Bone marrow (tissue), 2 donors: Measurements from ENCODE around the gene RAB11A.

Source experiments
- DNase-seq, 2 donors: peaks; one replicate each; lab custom pipeline; 2025; lab: John Stamatoyannopoulos, UW

RAB11A gene

DNA sequence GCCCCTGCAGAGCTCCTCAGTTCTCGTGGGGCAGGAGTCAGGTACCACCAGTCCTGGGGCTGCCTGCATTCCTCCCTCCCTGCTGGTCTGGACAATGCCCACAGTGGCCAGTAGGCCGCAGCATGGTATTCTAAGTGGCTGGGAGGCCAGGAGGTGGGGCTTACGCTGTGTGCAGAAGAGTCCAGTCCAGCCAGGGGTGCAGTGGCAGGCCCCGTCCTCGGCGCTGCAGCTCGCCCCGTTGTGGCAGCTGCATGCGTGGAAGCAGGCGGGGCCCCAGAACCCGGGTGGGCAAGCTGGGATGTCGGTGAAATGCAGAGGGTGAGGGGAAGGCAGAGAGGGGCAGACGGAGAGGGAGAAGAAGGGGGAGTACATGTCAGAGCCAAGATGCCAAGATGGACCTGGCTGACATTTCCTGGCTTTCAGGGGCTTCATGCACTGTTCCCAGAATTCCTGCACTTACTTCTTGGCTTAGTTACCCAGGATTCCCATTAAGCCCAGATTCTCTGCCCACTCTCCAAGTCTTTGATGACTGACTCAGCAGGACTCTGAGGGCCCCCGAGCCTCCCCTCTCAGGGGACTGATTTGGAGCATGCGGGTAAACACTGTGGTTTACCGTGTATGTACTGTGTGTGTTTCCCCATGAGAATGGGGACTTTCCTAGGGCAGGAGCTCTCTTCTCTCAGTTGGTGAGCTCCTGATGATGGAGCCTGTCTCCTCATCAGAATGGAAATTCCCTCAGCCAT, 47.5 kb downstream of the RAB11A start:
- no peak for DNase-seq

DNA sequence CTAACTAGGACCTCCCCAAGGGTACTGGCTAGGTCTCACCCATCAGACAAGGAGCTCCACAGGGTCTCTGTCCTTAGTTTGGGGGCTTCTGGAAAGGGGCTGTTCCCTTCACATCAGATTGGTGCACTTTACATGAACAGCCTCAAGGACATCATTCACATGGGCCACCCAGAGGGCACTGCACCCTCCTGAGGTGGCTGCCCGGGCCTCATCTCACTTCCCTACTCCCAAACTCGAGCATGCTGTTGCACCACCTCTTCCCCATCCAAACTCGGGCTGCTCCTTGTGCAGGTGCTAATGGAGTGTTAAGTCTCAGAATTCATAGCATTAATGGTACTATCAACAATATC, 48.1 kb downstream of the RAB11A start:
- DNase-seq: no peak

GRCh38 chr15:65917936-65918335, 48.6 kb downstream of the RAB11A start:
- no peak for DNase-seq

GRCh38 chr15:65918357-65918920, 49.1 kb downstream of the RAB11A start:
- no peak for DNase-seq

DNA sequence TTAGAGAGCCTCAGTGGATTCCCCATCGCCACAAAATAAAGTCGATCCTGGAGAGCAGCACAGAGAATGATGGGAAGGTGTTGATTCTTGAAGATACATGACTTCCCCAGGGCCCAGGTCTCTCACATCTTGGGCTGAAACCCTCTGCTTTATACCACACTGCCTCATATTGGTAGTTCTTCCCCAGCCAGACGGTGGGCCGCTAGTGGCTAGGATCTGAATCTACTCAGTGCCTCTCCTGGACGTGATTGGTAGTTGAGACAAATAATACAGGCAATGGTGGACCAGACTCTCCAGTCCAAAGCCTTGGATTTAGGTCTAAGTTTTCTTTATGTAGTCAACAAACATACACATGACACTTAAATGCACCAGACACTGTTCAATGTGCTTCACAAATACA, 49.7 kb downstream of the RAB11A start:
- no peak for DNase-seq

DNA sequence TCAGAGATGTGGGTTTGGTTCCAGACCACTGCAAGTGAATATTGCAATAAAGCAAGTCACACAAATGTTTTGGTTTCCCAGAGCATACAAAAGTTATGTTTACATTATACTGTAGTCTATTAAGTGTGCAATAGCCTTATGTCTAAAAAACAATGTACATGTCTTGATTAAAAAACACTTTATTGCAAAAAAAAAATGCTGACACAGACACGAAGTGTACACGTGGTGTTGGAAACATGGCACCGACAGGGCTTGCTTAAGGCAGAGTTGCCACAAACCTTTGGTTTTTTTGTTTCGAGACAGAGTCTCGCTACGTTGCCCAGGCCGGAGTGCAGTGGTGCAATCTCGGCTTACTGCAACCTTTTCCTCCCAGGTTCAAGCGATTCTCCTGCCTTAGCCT, 50.1 kb downstream of the RAB11A start:
- DNase-seq: no peak

- DNase-seq: no peak
Measured at GRCh38 chr15:65920121-65920520, 50.8 kb downstream of the RAB11A start.

DNA sequence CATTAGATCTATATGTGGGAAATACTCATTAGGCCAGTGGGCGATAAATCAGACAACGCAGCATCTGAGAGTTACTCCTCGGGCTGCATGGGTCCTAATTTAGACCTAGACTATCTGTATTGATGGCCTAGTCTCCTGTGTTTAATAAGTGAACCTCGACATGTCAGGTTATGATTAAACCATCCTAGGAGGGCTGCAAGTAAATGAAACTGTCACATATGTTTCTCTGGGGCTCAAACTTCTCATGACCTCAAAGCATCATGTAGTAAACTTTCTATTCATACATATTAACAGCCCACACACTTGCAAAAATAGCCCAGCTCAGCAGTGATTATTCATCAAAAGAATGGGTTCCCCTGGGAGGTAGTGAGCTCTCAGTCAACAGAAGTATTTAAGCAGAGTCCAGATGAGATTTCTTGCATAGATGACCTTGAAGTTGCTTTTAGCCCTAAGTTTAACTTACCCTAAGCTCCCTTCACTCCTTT, 51.6 kb downstream of the RAB11A start:
- DNase-seq: no peak

DNA sequence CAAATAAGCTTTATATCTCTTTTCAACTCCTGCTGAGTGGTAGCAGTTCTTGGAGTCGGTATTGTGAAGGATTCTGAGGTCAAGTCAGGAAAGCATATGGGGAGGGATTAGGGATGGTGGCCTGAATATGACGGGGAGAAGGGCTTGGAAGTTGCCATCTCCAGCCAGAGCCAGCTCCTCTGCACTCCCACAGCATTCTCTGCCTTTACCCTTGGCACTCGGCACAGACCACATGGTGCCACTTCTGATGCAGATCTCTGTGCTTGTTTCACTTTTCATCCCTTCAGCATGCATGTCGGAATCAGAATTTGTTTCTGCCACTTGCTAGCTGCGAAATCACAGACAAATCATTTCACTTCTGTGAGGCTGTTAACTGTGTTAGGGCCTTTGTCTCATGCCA, 52.5 kb downstream of the RAB11A start:
- DNase-seq: no peak

- no peak for DNase-seq
Measured at GRCh38 chr15:65922621-65923020, 53.3 kb downstream of the RAB11A start.

DNA sequence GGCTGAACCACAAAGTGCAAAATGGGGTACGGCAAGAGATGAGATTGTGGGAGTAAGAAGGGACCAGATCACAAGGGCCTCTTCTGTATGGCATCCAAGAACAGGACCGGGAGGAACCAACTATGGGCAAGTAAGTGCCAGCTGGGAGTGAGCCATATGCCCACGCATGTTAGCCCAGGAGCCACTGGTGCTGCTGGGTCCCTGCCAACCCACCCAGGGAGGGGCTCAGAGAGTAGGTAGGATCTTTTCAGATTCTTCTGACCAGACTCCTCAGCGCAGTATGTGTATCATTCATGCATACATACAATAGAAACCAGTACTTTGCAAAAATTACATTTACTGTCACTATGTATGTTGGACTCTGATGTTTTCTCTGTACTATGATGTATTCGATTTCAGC, 54.0 kb downstream of the RAB11A start:
- no peak for DNase-seq

DNA sequence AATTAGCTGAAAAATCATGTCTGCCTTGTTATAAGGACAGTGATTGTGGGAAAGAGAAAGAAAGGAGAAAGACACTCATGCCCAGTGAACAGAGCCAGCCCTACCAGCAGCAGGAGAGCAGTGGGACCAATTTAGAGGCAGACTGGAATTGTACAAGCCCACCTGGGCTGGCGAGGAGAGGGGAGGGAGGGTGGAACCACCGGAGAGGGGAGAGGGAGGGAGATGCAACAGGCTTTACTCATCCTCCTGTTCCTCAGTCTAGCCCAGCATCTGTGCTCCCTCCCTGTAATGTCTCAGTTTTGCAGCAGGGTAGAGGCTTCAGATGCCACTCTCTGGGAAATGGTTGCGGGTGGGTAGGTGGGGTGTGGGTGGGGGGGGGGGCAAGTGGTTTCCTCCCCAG, 54.7 kb downstream of the RAB11A start:
- no peak for DNase-seq

DNA sequence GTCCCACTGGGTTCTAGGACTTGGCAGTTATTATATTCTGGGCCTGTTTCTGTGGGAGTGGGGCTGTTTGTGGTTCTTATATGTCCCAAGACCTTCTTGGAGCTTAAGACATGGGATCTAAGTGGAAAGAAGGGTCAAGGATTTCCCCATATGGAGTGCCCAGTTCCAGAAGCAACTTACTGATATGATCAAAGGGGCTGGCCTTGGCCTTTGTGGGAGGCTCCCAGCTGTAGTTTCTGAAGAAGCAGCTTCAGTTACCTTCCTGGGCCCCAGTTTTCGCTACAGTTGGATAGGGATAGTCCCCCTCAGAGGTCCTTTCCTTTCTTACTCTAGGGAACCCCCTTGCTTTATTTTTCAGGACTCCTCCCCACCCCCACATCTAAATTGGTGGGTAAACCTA, 56.0 kb downstream of the RAB11A start:
- no peak for DNase-seq

GRCh38 chr15:65926459-65926858, 57.2 kb downstream of the RAB11A start:
- DNase-seq: no peak

GRCh38 chr15:65926899-65927298, 57.6 kb downstream of the RAB11A start:
- DNase-seq: no peak

DNA sequence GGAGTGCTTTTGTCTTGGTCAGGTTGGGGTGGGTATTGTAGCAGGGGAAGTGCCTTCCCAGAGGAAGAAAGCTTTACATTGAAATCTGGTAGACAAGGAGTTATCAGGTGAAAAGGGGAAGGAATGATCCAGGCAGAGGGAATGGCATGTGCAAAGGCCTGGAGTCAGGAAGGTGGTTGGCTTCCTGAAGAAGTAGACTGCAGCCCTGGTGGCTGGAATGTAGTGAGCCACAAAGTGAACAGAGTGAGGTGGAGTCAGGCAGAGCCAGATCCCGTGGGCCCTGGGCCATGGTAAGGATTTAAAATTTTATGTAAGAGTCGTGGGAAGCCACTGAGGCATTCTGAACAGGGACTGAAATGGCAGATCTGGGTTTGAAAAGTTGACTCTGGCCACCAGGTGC, 58.3 kb downstream of the RAB11A start:
- no peak for DNase-seq

GRCh38 chr15:65929573-65929972, 60.3 kb downstream of the RAB11A start:
- DNase-seq: no peak

GRCh38 chr15:65930134-65930533, 60.8 kb downstream of the RAB11A start:
- no peak for DNase-seq

- no peak for DNase-seq
Measured at GRCh38 chr15:65931221-65931620, 61.9 kb downstream of the RAB11A start.

GRCh38 chr15:65935391-65935790, 66.1 kb downstream of the RAB11A start:
- DNase-seq: no peak

DNA sequence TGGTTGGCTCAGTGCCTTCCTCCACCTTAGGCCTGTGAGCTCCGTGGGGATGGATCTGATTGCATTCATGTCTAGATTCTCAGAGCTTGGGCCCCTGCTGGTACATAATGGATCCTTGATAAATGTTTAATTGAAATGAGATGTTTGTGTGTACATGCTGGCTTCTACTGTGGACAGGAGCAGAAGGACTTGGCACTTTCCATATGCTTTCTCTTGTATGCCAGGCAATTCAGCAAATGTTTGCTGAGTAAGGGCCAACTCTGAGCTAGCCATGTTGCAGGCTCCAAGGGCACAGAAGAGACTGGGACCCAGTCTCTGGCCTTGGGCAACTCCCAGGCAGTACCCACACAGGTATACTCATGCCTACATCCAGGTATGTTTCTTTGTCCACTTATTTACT, 67.0 kb downstream of the RAB11A start:
- no peak for DNase-seq

GRCh38 chr15:65937054-65937453, 67.8 kb downstream of the RAB11A start:
- DNase-seq: no peak

- no peak for DNase-seq
Measured at GRCh38 chr15:65937476-65937875, 68.2 kb downstream of the RAB11A start.

GRCh38 chr15:65938604-65939003, 69.3 kb downstream of the RAB11A start:
- no peak for DNase-seq
